Panc1 (cell line): ENCODE results near the gene SLC2A3. TPM values are rescaled to one million over a fixed set of nuclear protein-coding genes. Genes with fewer than 3 reads are reported as not detected.
"Not testable (repeated sequence)": the region's sequence is repeated elsewhere in the genome, so short reads cannot be mapped to it uniquely, and the experiment has no call there.

Experiments
- ATAC-seq: fragments of 200-7000 bp; cut with Tn5 transposase; 2 replicates; pipeline ENCODE4 v1.9.1; 2020; ENCODE audit warnings: mild to moderate bottlenecking, moderate library complexity
- BruUV-seq: library from RNA; stranded (reverse); fragments of 400-500 nt; replicated peaks from 2 replicates; lab custom pipeline; 2021; lab: Mats Ljungman, UMichigan
- CTCF ChIA-PET: fragments of 300-600 bp; sonication (Branson Sonifier 250); formaldehyde crosslinking; loops from one replicate; lab custom pipeline; 2022; ENCODE audit warnings: antibody characterized with exemption; lab: Charles Lee
- POLR2A ChIA-PET: fragments of 300-600 bp; sonication (Branson Sonifier 250); formaldehyde crosslinking; loops from one replicate; lab custom pipeline; 2022; ENCODE audit warnings: antibody characterized with exemption; lab: Charles Lee
- DNase-seq: peaks from one replicate; pipeline ENCODE4 v3.0.0-alpha.2; 2010; ENCODE audit warnings: low read depth, low spot score
- H3K27ac ChIP-seq: 2 replicates; pipeline ENCODE4 v1.5.1; 2011; ENCODE audit warnings: mild to moderate bottlenecking, low read length, inconsistent platforms
- H3K27me3 ChIP-seq: fragments of 200-500 bp; sonication (Bioruptor generic); 2 replicates; pipeline ENCODE4 v1.6.0; 2014; ENCODE audit warnings: low read length, inconsistent platforms; ENCODE audit not compliant: control insufficient read depth, insufficient read depth
- H3K36me3 ChIP-seq: fragments of 200-500 bp; sonication (Bioruptor generic); 2 replicates; pipeline ENCODE4 v1.5.1; 2014; ENCODE audit warnings: inconsistent platforms, mild to moderate bottlenecking, low read length, moderate library complexity; ENCODE audit not compliant: control insufficient read depth, insufficient read depth
- H3K4me1 ChIP-seq: 2 replicates; pipeline ENCODE4 v1.5.1; 2011; ENCODE audit warnings: inconsistent platforms, mild to moderate bottlenecking, low read length, moderate library complexity; ENCODE audit not compliant: control insufficient read depth, insufficient read depth
- H3K4me3 ChIP-seq, 2 experiments: 2 replicates each; pipeline ENCODE4 v1.5.1; 2011 to 2012; ENCODE audit warnings: low read depth in 2 of 2, low read length in 2 of 2, mild to moderate bottlenecking in 2 of 2, inconsistent platforms in 1 of 2, moderate library complexity in 1 of 2
- H3K9me3 ChIP-seq: fragments of 200-500 bp; sonication (Bioruptor generic); 2 replicates; pipeline ENCODE4 v1.5.1; 2014; ENCODE audit warnings: low read depth, mild to moderate bottlenecking, inconsistent platforms, low read length, moderate library complexity; ENCODE audit not compliant: control insufficient read depth, insufficient read depth
- POLR2AphosphoS5 ChIP-seq: IDR thresholded peaks from 2 replicates; pipeline ENCODE4 v1.6.1; 2012; ENCODE audit warnings: mild to moderate bottlenecking, low read depth, low read length, moderate library complexity
- SIN3A ChIP-seq: IDR thresholded peaks from 2 replicates; pipeline ENCODE4 v1.6.1; 2012; ENCODE audit warnings: low read depth, mild to moderate bottlenecking, low read length, moderate library complexity, borderline replicate concordance; ENCODE audit not compliant: insufficient read depth
- TCF7L2 ChIP-seq: IDR thresholded peaks from 2 replicates; pipeline ENCODE4 v1.6.1; 2011; ENCODE audit warnings: mild to moderate bottlenecking, low read depth, low read length, inconsistent platforms
- in situ Hi-C: cut with HindIII; loops from 2 replicates; pipeline ENCODE4 v1.10.0; 2016; ENCODE audit warnings: low sequenced_read_pairs, low pct_unique_long_range_greater_than_20kb
- intact Hi-C: fragments of 100-400 bp; cut with micrococcal nuclease; formaldehyde crosslinking; loops from one replicate; pipeline ENCODE4 v1.10.0; 2022; ENCODE audit not compliant: unreplicated experiment
- total RNA-seq: library from RNA; stranded (reverse); gene quantifications from one replicate; pipeline ENCODE4 v1.2.1, GENCODE V29; 2021; ENCODE audit not compliant: unreplicated experiment
- TF ChIP-seq, protein P1 (sequence below): fragments of 450-650 bp; IDR thresholded peaks from 2 replicates; pipeline ENCODE4 v1.5.1; 2017; ENCODE audit warnings: mild to moderate bottlenecking
- TF ChIP-seq, protein P2 (sequence below), 2 experiments: IDR thresholded peaks; 2 replicates each; pipeline ENCODE4 v1.6.1; 2011 to 2012; ENCODE audit warnings: low read depth in 2 of 2, control low read depth in 1 of 2, low read length in 1 of 2, mild to moderate bottlenecking in 1 of 2, moderate library complexity in 1 of 2; ENCODE audit not compliant: insufficient read depth in 1 of 2

Gene SLC2A3
- total RNA-seq, 1 experiment from 2014 or later = 0.51 TPM

DNA sequence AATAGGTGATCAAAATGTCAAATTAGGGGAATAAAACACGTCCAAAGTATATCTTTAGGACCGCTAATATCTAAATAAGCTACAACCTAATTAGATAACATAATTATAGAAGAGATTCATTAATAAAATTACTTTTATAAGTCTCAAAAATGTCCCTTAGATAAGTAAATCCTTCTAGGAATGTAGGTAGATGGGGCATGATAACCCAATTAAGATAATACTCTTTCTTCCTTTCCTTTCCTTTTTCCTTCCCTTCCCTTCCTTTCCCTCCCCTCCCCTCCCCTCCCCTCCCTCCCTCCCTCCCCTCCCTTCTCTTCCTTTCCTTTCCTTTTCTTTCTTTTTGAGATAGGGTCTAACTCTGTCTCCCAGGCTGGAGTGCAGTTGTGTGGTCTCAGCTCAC, 11.0 kb upstream of the SLC2A3 start:
- BruUV-seq = no TSS peak
- Histone ChIP-seq H3K27ac (no peak overlapping the region), H3K36me3 (no peaks in the 10 kb centered on the region), H3K27me3 (no peaks in the 10 kb centered on the region), H3K9me3 (no peaks in the 10 kb centered on the region), H3K4me3 (no peak overlapping the region), H3K4me1 (no peaks in the 10 kb centered on the region)
- TF ChIP-seq, protein P1, sequence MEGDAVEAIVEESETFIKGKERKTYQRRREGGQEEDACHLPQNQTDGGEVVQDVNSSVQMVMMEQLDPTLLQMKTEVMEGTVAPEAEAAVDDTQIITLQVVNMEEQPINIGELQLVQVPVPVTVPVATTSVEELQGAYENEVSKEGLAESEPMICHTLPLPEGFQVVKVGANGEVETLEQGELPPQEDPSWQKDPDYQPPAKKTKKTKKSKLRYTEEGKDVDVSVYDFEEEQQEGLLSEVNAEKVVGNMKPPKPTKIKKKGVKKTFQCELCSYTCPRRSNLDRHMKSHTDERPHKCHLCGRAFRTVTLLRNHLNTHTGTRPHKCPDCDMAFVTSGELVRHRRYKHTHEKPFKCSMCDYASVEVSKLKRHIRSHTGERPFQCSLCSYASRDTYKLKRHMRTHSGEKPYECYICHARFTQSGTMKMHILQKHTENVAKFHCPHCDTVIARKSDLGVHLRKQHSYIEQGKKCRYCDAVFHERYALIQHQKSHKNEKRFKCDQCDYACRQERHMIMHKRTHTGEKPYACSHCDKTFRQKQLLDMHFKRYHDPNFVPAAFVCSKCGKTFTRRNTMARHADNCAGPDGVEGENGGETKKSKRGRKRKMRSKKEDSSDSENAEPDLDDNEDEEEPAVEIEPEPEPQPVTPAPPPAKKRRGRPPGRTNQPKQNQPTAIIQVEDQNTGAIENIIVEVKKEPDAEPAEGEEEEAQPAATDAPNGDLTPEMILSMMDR = no peak
- TF ChIP-seq, protein P2, sequence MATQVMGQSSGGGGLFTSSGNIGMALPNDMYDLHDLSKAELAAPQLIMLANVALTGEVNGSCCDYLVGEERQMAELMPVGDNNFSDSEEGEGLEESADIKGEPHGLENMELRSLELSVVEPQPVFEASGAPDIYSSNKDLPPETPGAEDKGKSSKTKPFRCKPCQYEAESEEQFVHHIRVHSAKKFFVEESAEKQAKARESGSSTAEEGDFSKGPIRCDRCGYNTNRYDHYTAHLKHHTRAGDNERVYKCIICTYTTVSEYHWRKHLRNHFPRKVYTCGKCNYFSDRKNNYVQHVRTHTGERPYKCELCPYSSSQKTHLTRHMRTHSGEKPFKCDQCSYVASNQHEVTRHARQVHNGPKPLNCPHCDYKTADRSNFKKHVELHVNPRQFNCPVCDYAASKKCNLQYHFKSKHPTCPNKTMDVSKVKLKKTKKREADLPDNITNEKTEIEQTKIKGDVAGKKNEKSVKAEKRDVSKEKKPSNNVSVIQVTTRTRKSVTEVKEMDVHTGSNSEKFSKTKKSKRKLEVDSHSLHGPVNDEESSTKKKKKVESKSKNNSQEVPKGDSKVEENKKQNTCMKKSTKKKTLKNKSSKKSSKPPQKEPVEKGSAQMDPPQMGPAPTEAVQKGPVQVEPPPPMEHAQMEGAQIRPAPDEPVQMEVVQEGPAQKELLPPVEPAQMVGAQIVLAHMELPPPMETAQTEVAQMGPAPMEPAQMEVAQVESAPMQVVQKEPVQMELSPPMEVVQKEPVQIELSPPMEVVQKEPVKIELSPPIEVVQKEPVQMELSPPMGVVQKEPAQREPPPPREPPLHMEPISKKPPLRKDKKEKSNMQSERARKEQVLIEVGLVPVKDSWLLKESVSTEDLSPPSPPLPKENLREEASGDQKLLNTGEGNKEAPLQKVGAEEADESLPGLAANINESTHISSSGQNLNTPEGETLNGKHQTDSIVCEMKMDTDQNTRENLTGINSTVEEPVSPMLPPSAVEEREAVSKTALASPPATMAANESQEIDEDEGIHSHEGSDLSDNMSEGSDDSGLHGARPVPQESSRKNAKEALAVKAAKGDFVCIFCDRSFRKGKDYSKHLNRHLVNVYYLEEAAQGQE (IDR thresholded peaks at IDR 0.05; ENCODE audit: insufficient read depth in 1 of 2, low read depth in 2 of 2, low read length in 1 of 2) = no peak
- TF ChIP-seq SIN3A = no peak
- TF ChIP-seq POLR2AphosphoS5 = no peak
- TF ChIP-seq TCF7L2 = no peak
- no peak for ATAC-seq
- ChIA-PET CTCF (interaction anchor here (0.6 kb wide), 1 partner anchor 513 kb away, joined by 4 read pairs; no protein-coding TSS in a partner anchor), POLR2A (no interaction called here)
- in situ Hi-C loops = no loop called here
- intact Hi-C loops = no loop called here
- no peak for DNase-seq

DNA sequence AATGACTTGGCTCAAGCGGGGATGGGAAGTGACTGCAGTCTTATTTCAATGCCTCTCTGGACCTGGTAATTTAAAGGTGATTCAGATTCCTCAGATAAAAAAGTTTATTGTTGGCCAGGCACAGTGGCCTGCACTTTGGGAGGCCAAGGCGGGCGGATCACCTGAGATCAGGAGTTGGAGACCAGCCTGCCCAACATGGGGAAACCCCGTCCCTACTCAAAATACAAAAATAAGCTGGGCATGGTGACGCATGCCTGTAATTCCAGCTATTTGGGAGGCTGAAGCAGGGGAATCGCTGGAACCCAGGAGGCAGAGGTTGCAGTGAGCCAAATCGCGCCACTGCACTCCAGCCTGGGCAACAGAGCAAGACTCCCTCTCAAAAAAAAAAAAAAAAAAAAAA, 8.8 kb upstream of the SLC2A3 start:
- in situ Hi-C loops, intact Hi-C loops, DNase-seq, H3K27me3 ChIP-seq, H3K9me3 ChIP-seq, POLR2A ChIA-PET, H3K27ac ChIP-seq, ATAC-seq, H3K4me1 ChIP-seq, H3K4me3 ChIP-seq, H3K36me3 ChIP-seq, BruUV-seq: not testable (repeated sequence)
- CTCF ChIA-PET = interaction anchor here (0.7 kb wide), 1 partner anchor 46 kb away, joined by 7 read pairs; no protein-coding TSS in a partner anchor

DNA sequence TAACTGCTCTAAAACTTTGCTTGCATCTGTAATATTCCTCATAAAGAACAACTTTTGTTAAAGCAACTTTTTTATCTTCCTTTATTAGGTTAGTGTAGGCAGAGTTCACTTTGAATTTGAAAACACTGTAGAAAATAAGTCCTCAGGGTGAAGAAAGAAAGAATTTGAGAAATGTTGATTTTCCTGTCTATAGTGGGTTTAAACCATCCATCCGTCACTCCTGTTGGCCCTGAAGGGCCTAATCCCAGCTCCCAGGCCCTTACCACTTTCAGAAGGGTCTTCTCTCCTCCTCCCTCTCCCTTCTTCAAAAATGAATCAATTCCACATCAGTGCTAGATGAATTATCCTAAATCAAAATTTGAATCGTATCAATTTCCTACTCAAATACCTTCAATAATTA, 4.9 kb upstream of the SLC2A3 start:
- TF ChIP-seq TCF7L2 = no peak
- TF ChIP-seq SIN3A = no peak
- TF ChIP-seq, protein P2 (IDR thresholded peaks at IDR 0.05; ENCODE audit: insufficient read depth in 1 of 2, low read depth in 2 of 2, low read length in 1 of 2) = no peak
- TF ChIP-seq POLR2AphosphoS5 = no peak
- TF ChIP-seq, protein P1 = no peak
- H3K9me3 ChIP-seq = no peaks in the 10 kb centered on the region
- BruUV-seq = no TSS peak
- ChIA-PET CTCF (interaction anchor here (1.1 kb wide), 1 partner anchor 18 kb away, joined by 6 read pairs; no protein-coding TSS in a partner anchor), POLR2A (no interaction called here)
- no peak overlapping the region for H3K4me3 ChIP-seq
- no peak for ATAC-seq
- H3K4me1 ChIP-seq = no peaks in the 10 kb centered on the region
- H3K27ac ChIP-seq = no peak overlapping the region
- intact Hi-C loops (no loop called here), in situ Hi-C loops (no loop called here)
- no peaks in the 10 kb centered on the region for H3K36me3 ChIP-seq
- no peaks in the 10 kb centered on the region for H3K27me3 ChIP-seq
- DNase-seq = no peak
